ENCODE measurements around the gene TAF9B.
"Not testable (repeated sequence)": the region's sequence is repeated elsewhere in the genome, so short reads cannot be mapped to it uniquely, and the experiment has no call there.

Gene TAF9B

GRCh38 chrX:78139160-78140123 is at the start of gene TAF9B:
Gene TAF9B, minus strand, starts transcription at chrX:78139650. Its CDS starts 39 bp downstream, at chrX:78139611.
- peak within 1 kb of the TSS; percentile 75 for H3K4me3 ChIP-seq (ENCODE audit: low read depth, low read length)
- peak; percentile 86 for DNase-seq (ENCODE audit: low read depth)
- no peak for TF ChIP-seq CTCF (IDR thresholded peaks at IDR 0.05; ENCODE audit: insufficient read depth, low read depth, low read length, missing control alignments)

- no peak overlapping the region for H3K4me3 ChIP-seq (ENCODE audit: low read depth, low read length)
- TF ChIP-seq CTCF (IDR thresholded peaks at IDR 0.05; ENCODE audit: insufficient read depth, low read depth, low read length, missing control alignments): no peak
- DNase-seq (ENCODE audit: low read depth): no peak
Observed at GRCh38 chrX:78182881-78183280, 43.4 kb upstream of the TAF9B start.

GRCh38 chrX:78181307-78181706 is 41.9 kb upstream of the TAF9B start:
- H3K4me3 ChIP-seq (ENCODE audit: low read depth, low read length): no peak overlapping the region
- TF ChIP-seq CTCF (IDR thresholded peaks at IDR 0.05; ENCODE audit: insufficient read depth, low read depth, low read length, missing control alignments): no peak

GRCh38 chrX:78168065-78168464 is 28.6 kb upstream of the TAF9B start:
- TF ChIP-seq CTCF (IDR thresholded peaks at IDR 0.05; ENCODE audit: insufficient read depth, low read depth, low read length, missing control alignments): no peak

More at GRCh38 chrX:78181307-78181706, 41.9 kb upstream of the TAF9B start:
- DNase-seq (ENCODE audit: low read depth): no peak

GRCh38 chrX:78165425-78165824 is 26.0 kb upstream of the TAF9B start:
- TF ChIP-seq CTCF (IDR thresholded peaks at IDR 0.05; ENCODE audit: insufficient read depth, low read depth, low read length, missing control alignments): no peak
- H3K4me3 ChIP-seq (ENCODE audit: low read depth, low read length): no peak overlapping the region
- DNase-seq (ENCODE audit: low read depth): no peak

More at GRCh38 chrX:78168065-78168464, 28.6 kb upstream of the TAF9B start:
- no peak for DNase-seq (ENCODE audit: low read depth)
- H3K4me3 ChIP-seq (ENCODE audit: low read depth, low read length): no peak overlapping the region

GRCh38 chrX:78163175-78163574 is 23.7 kb upstream of the TAF9B start:
- not testable (repeated sequence) for H3K4me3 ChIP-seq (ENCODE audit: low read depth, low read length); DNase-seq (ENCODE audit: low read depth)

- H3K4me3 ChIP-seq (ENCODE audit: low read depth, low read length); DNase-seq (ENCODE audit: low read depth): not testable (repeated sequence)
Observed at GRCh38 chrX:78160711-78161110, 21.3 kb upstream of the TAF9B start.

- not testable (repeated sequence) for H3K4me3 ChIP-seq (ENCODE audit: low read depth, low read length); DNase-seq (ENCODE audit: low read depth)
Observed at GRCh38 chrX:78157846-78158245, 18.4 kb upstream of the TAF9B start.

GRCh38 chrX:78157373-78157772 is 17.9 kb upstream of the TAF9B start:
- DNase-seq (ENCODE audit: low read depth); H3K4me3 ChIP-seq (ENCODE audit: low read depth, low read length): not testable (repeated sequence)

GRCh38 chrX:78147002-78147540 is 7.6 kb upstream of the TAF9B start:
- H3K4me3 ChIP-seq (ENCODE audit: low read depth, low read length); DNase-seq (ENCODE audit: low read depth): not testable (repeated sequence)
